Fibroblast of villous mesenchyme (primary cell): ENCODE measurements around the gene IFNAR1. TPM values are rescaled to one million over a fixed set of nuclear protein-coding genes. Genes with fewer than 3 reads are reported as not detected.
A peak's percentile ranks its signal among the peaks of the same experiment; 100 is the strongest.
"Not testable (repeated sequence)": the region's sequence is repeated elsewhere in the genome, so short reads cannot be mapped to it uniquely, and the experiment has no call there.

Experiments used
- DNase-seq: peaks from one replicate; pipeline ENCODE4 v3.0.0-alpha.2; 2010; ENCODE audit warnings: low read depth
- H3K4me3 ChIP-seq: 2 replicates; pipeline ENCODE4 v1.5.1; 2011; ENCODE audit warnings: low read depth, mild to moderate bottlenecking, low read length
- CTCF ChIP-seq: IDR thresholded peaks from 2 replicates; pipeline ENCODE4 v1.5.1; 2012; ENCODE audit warnings: low read depth, mild to moderate bottlenecking, low read length; ENCODE audit not compliant: insufficient read depth
- total RNA-seq: library from RNA; depleted of rRNA; stranded (reverse); fragments of >200 nt; gene quantifications from 2 replicates; pipeline ENCODE4 v1.2.3, GENCODE V29; 2012

The IFNAR1 gene
- total RNA-seq, 1 donor = 19.0 TPM

- TF ChIP-seq CTCF = no peak
- no peak for DNase-seq
- no peak overlapping the region for H3K4me3 ChIP-seq
Observed at GRCh38 chr21:33378081-33378480, 53.3 kb downstream of the IFNAR1 start.

GRCh38 chr21:33379934-33380333, 55.2 kb downstream of the IFNAR1 start:
- peak; percentile 85 for DNase-seq
- H3K4me3 ChIP-seq = not testable (repeated sequence)

- H3K4me3 ChIP-seq = no peak overlapping the region
- peak; percentile 95 for DNase-seq
- no peak for TF ChIP-seq CTCF
Observed at GRCh38 chr21:33380483-33380998, 55.8 kb downstream of the IFNAR1 start.

- not testable (repeated sequence) for DNase-seq, H3K4me3 ChIP-seq
Observed at GRCh38 chr21:33381381-33381780, 56.6 kb downstream of the IFNAR1 start.

- peak overlapping the region; percentile 7 for H3K4me3 ChIP-seq
- DNase-seq = peak; percentile 95
- TF ChIP-seq CTCF = no peak
Observed at GRCh38 chr21:33383056-33383888, 58.5 kb downstream of the IFNAR1 start.

- DNase-seq = peak; percentile 22
- TF ChIP-seq CTCF = no peak
- no peak overlapping the region for H3K4me3 ChIP-seq
Observed at GRCh38 chr21:33384841-33385331, 60.1 kb downstream of the IFNAR1 start.

GRCh38 chr21:33386222-33386784, 61.5 kb downstream of the IFNAR1 start:
- TF ChIP-seq CTCF = peak; percentile 36
- H3K4me3 ChIP-seq = no peak overlapping the region
- no peak for DNase-seq
